K562 (cell line): ENCODE results near the gene MACROD2. TPM values are rescaled to one million over a fixed set of nuclear protein-coding genes. Genes with fewer than 3 reads are reported as not detected.

Experiments
- ATAC-seq: fragments of 200-7000 bp; cut with Tn5 transposase; 3 replicates; pipeline ENCODE4 v1.9.1; 2020; ENCODE audit warnings: moderate library complexity
- BruUV-seq: library from RNA; stranded (reverse); fragments of 400-500 nt; replicated peaks from 2 replicates; lab custom pipeline; 2021; lab: Mats Ljungman, UMichigan
- CTCF ChIA-PET: fragments of 300-600 bp; formaldehyde crosslinking; extraction: SDS; loops from one replicate; lab custom pipeline; 2021; ENCODE audit warnings: low intra/inter-chr PET ratio; lab: Yijun Ruan, JAX
- POLR2A ChIA-PET: fragments of 300-600, 350-650 bp; sonication (Branson Sonifier 250); formaldehyde crosslinking; extraction: SDS; loops from one replicate; lab custom pipeline; 2021; ENCODE audit warnings: antibody characterized with exemption, inconsistent platforms; lab: Yijun Ruan, JAX
- DNase-seq, 4 experiments: peaks; one replicate each; pipeline versions ENCODE4 v3.0.0 to v3.0.0-alpha.2; 2011 to 2018; ENCODE audit warnings: low spot score in 3 of 4, mixed read lengths in 3 of 4; ENCODE audit errors: extremely low read depth in 1 of 4
- FAIRE-seq: peaks from 2 replicates; lab custom pipeline; 2011; peaks lifted over from hg19 to GRCh38; lab: Jason Lieb, UNC
- H2AFZ ChIP-seq: 2 replicates; pipeline ENCODE4 v1.6.0; 2011; ENCODE audit warnings: low read depth, low read length, control low read depth, inconsistent platforms
- H3K27ac ChIP-seq: fragments of 200-600 bp; 3 replicates; pipeline ENCODE4 v1.8.0; 2011; ENCODE audit warnings: low read depth, mild to moderate bottlenecking, control low read depth, inconsistent platforms, low read length, moderate library complexity, mixed read lengths; ENCODE audit errors: extremely low read depth
- H3K27me3 ChIP-seq, 2 experiments: fragments of 300-600 bp in 1 of 2; 2 replicates in 1 of 2; 3 replicates in 1 of 2; pipeline versions ENCODE4 v1.6.0 to v1.8.0; 2011; ENCODE audit warnings: inconsistent platforms in 2 of 2, low read length in 2 of 2, mild to moderate bottlenecking in 1 of 2, mixed read lengths in 1 of 2, moderate library complexity in 1 of 2; ENCODE audit not compliant: control insufficient read depth in 2 of 2, insufficient read depth in 2 of 2
- H3K36me3 ChIP-seq: fragments of 300-600 bp; 3 replicates; pipeline ENCODE4 v1.8.0; 2011; ENCODE audit warnings: mild to moderate bottlenecking, low read length, inconsistent platforms; ENCODE audit not compliant: control insufficient read depth, insufficient read depth
- H3K4me1 ChIP-seq, 2 experiments: fragments of 200-600 bp in 1 of 2; replicated peaks in 1 of 2; 2 replicates in 1 of 2; 3 replicates in 1 of 2; pipeline versions ENCODE4 v1.5.1 to v1.8.0; 2011; ENCODE audit warnings: inconsistent platforms in 2 of 2, low read length in 2 of 2, mild to moderate bottlenecking in 1 of 2, mixed read lengths in 1 of 2, moderate library complexity in 1 of 2; ENCODE audit not compliant: control insufficient read depth in 2 of 2, insufficient read depth in 2 of 2
- H3K4me2 ChIP-seq: 2 replicates; pipeline ENCODE4 v1.6.1; 2011; ENCODE audit warnings: low read length, control low read depth, inconsistent platforms, mixed read lengths; ENCODE audit not compliant: insufficient read depth
- H3K4me3 ChIP-seq: fragments of 200-600 bp; sonication (generic), shearing (Covaris generic); 2 replicates; pipeline ENCODE4 v1.5.1; 2016; ENCODE audit warnings: control low read depth, inconsistent platforms
- H3K79me2 ChIP-seq: fragments of 200-600 bp; 3 replicates; pipeline ENCODE4 v1.8.0; 2011; ENCODE audit warnings: low read length, inconsistent platforms; ENCODE audit not compliant: control insufficient read depth, insufficient read depth
- H3K9ac ChIP-seq, 2 experiments: 2 replicates each; pipeline versions ENCODE4 v1.6.0 to v1.6.1; 2011; ENCODE audit warnings: low read depth in 2 of 2, low read length in 2 of 2, control low read depth in 1 of 2, inconsistent platforms in 1 of 2, mild to moderate bottlenecking in 1 of 2, mixed read lengths in 1 of 2; ENCODE audit not compliant: insufficient read depth in 1 of 2
- H3K9me1 ChIP-seq: one replicate; pipeline ENCODE4 v1.6.0; 2011; ENCODE audit warnings: inconsistent platforms, mild to moderate bottlenecking, low read length, moderate library complexity; ENCODE audit not compliant: control insufficient read depth, insufficient read depth
- H3K9me3 ChIP-seq: replicated peaks from 2 replicates; pipeline ENCODE4 v1.5.1; 2011; ENCODE audit warnings: low read depth, low read length, inconsistent platforms; ENCODE audit not compliant: control insufficient read depth, insufficient read depth
- H4K20me1 ChIP-seq: replicated peaks from 2 replicates; pipeline ENCODE4 v1.6.1; 2011; ENCODE audit warnings: low read length, inconsistent platforms, mixed read lengths; ENCODE audit not compliant: control insufficient read depth, insufficient read depth
- DNMT1 ChIP-seq: fragments of 450-650 bp; IDR thresholded peaks from 2 replicates; pipeline ENCODE4 v1.6.1; 2016; ENCODE audit warnings: antibody characterized with exemption, mild to moderate bottlenecking
- HNRNPLL ChIP-seq: fragments of 200-400 bp; formaldehyde crosslinking; IDR thresholded peaks from 2 replicates; pipeline ENCODE4 v1.6.1; 2017; ENCODE audit warnings: low read length, low read depth, mild to moderate bottlenecking; ENCODE audit not compliant: poor library complexity, severe bottlenecking
- PHTF2 ChIP-seq: fragments of 250-450 bp; sonication (Bioruptor Pico); IDR thresholded peaks from 2 replicates; pipeline ENCODE4 v1.5.0; 2021; ENCODE audit warnings: mild to moderate bottlenecking
- SRSF9 ChIP-seq: fragments of 200-400 bp; formaldehyde crosslinking; IDR thresholded peaks from 2 replicates; pipeline ENCODE4 v1.6.1; 2017; ENCODE audit warnings: low read depth, low read length, borderline replicate concordance
- ZBTB33 ChIP-seq: sonication (generic); formaldehyde crosslinking; IDR thresholded peaks from 2 replicates; pipeline ENCODE4 v1.8.1; 2023; ENCODE audit warnings: mild to moderate bottlenecking, missing genetic modification reagents
- ZNF143 ChIP-seq: sonication (generic); formaldehyde crosslinking; IDR thresholded peaks from 2 replicates; pipeline ENCODE4 v1.9.0; 2022; ENCODE audit warnings: mild to moderate bottlenecking, missing genetic modification reagents
- ZNF311 ChIP-seq: fragments of 250-450 bp; sonication (Bioruptor Pico); IDR thresholded peaks from 2 replicates; pipeline ENCODE4 v1.4.0; 2020; ENCODE audit warnings: mild to moderate bottlenecking, moderate library complexity
- ZNF589 ChIP-seq: fragments of 200-800 bp; sonication (Bioruptor generic); IDR thresholded peaks from 2 replicates; pipeline ENCODE4 v1.6.1; 2016; ENCODE audit warnings: low read depth, missing genetic modification characterization, missing compliant biosample characterization
- ZNF592 ChIP-seq: fragments of 450-650 bp; IDR thresholded peaks from 2 replicates; pipeline ENCODE4 v1.6.1; 2017; ENCODE audit warnings: antibody characterized with exemption, mild to moderate bottlenecking
- ZNF778 ChIP-seq: fragments of 450-650 bp; formaldehyde crosslinking; IDR thresholded peaks from 2 replicates; pipeline ENCODE4 v1.4.0; 2020; ENCODE audit warnings: mild to moderate bottlenecking, moderate library complexity
- WGBS: fragments of 100-300 bp; shearing (Covaris generic); methylation state at CpG from one replicate; pipeline ENCODE4 v1.1.6; 2016; ENCODE audit warnings: low coverage, mixed read lengths; ENCODE audit not compliant: insufficient coverage; ENCODE audit errors: missing lambda C conversion rate; 5-methylcytosine and 5-hydroxymethylcytosine counted together
- in situ Hi-C: fragments of 300-500 bp; cut with MboI; formaldehyde crosslinking; loops from 4 replicates; pipeline ENCODE4 v1.15.0; 2018; ENCODE audit warnings: inconsistent platforms, mixed read lengths
- intact Hi-C: fragments of 100-400 bp; cut with micrococcal nuclease; formaldehyde crosslinking; loops from 2 replicates; pipeline ENCODE4 v1.14.2; 2022
- polyA plus RNA-seq, 8 experiments: library from polyadenylated mRNA; depleted of rRNA in 4 of 8; stranded (reverse) in 5 of 8; unstranded in 3 of 8; fragments of >200 nt; fragmentation: Nextera tagmentation in 2 of 8; fragmentation: Illumina TruSeq in 1 of 8; extraction: Ambion mirVana in 2 of 8; extraction: Trizol in 1 of 8; gene quantifications; 2 replicates each; pipeline versions ENCODE4 v1.2.1 to v1.2.3, GENCODE V29; 2011 to 2014; ENCODE audit warnings: inconsistent platforms in 1 of 8, missing spikeins in 1 of 8
- total RNA-seq, 7 experiments: library from RNA; depleted of rRNA in 6 of 7; stranded (reverse); fragments of >200 nt in 6 of 7; fragmentation: Illumina TruSeq in 2 of 7; extraction: Trizol in 2 of 7; gene quantifications; 2 replicates each; pipeline versions ENCODE4 v1.2.1 to v1.2.3, GENCODE V29; 2011 to 2021; ENCODE audit warnings: low replicate concordance in 1 of 7
- TF ChIP-seq, protein P1 (sequence below), 2 experiments: fragments of 250-450 bp in 1 of 2; fragments of 450-650 bp in 1 of 2; sonication (Bioruptor Pico) in 1 of 2; IDR thresholded peaks; 2 replicates each; pipeline versions ENCODE4 v1.6.1 to v1.8.0; 2016 to 2021; ENCODE audit warnings: mild to moderate bottlenecking in 2 of 2, moderate library complexity in 2 of 2, missing compliant biosample characterization in 1 of 2, missing genetic modification characterization in 1 of 2

MACROD2 gene
- total and polyA plus RNA-seq, 9 of the 15 experiments (the other 6 are each of a cell fraction or from before 2014, with no cell fraction given), result not detected

GRCh38 chr20:14711652-14712051 is 716.3 kb downstream of the MACROD2 start:
- no peaks in the 10 kb centered on the region for H3K36me3 ChIP-seq
- in situ Hi-C loops (no loop called here), intact Hi-C loops (no loop called here)
- DNase-seq, result no peak
- POLR2A ChIA-PET, result no interaction called here
- CTCF ChIA-PET, result no interaction called here
- H4K20me1 ChIP-seq, result no peaks in the 10 kb centered on the region
- H3K27me3 ChIP-seq, result no peaks in the 10 kb centered on the region
- no peak for FAIRE-seq
- H3K9me1 ChIP-seq, result no peaks in the 10 kb centered on the region
- no peak overlapping the region for H3K4me2 ChIP-seq
- H3K27ac ChIP-seq, result no peak overlapping the region
- BruUV-seq, result no TSS peak
- no peaks in the 10 kb centered on the region for H3K79me2 ChIP-seq
- ATAC-seq, result no peak
- no peak overlapping the region for H3K9ac ChIP-seq
- H3K9me3 ChIP-seq, result no peaks in the 10 kb centered on the region
- TF ChIP-seq, protein P1, sequence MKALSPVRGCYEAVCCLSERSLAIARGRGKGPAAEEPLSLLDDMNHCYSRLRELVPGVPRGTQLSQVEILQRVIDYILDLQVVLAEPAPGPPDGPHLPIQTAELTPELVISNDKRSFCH (CRISPR knock-in tag; IDR thresholded peaks at IDR 0.05), result no peak
- TF ChIP-seq, protein P1 (tag; IDR thresholded peaks at IDR 0.05), result no peak
- no peak for TF ChIP-seq ZNF311
- TF ChIP-seq DNMT1, result no peak
- TF ChIP-seq ZNF589 (CRISPR knock-in tag), result no peak
- TF ChIP-seq ZNF778, result no peak
- TF ChIP-seq SRSF9, result no peak
- no peak for TF ChIP-seq ZBTB33 (CRISPR knock-in tag)
- TF ChIP-seq PHTF2 (CRISPR knock-in tag), result no peak
- TF ChIP-seq ZNF143 (CRISPR knock-in tag), result no peak
- TF ChIP-seq HNRNPLL, result no peak
- TF ChIP-seq ZNF592, result no peak
- TF ChIP-seq, all 486 proteins: peak for 0
- Histone ChIP-seq H3K4me1 (no peaks in the 10 kb centered on the region), H2AFZ (no peak overlapping the region), H3K4me3 (no peak overlapping the region)
- WGBS, result 0% methylated on average over 2 of the region's 2 CpGs
